Transverse colon (tissue), 4 donors: ENCODE measurements around the gene TRANK1. TPM values are rescaled to one million over a fixed set of nuclear protein-coding genes. Genes with fewer than 3 reads are reported as not detected.

Experiments used
- DNase-seq: peaks from one replicate; pipeline ENCODE4 v3.0.0-alpha.2; 2019
- H3K27ac ChIP-seq, 4 donors: fragments of 200-600 bp; sonication (generic); 2 replicates each; pipeline ENCODE4 v1.5.1; 2016 to 2018; ENCODE audit warnings: inconsistent platforms in 4 of 4
- H3K27me3 ChIP-seq: fragments of 200-600 bp; sonication (generic); 2 replicates; pipeline ENCODE4 v1.5.1; 2017; ENCODE audit warnings: inconsistent platforms
- H3K36me3 ChIP-seq, 4 donors: fragments of 200-600 bp; sonication (generic); 2 replicates each; pipeline ENCODE4 v1.5.1; 2017 to 2019; ENCODE audit warnings: inconsistent platforms in 4 of 4
- H3K4me1 ChIP-seq, 4 donors: fragments of 200-600 bp; sonication (generic); 2 replicates each; pipeline ENCODE4 v1.5.1; 2017 to 2020; ENCODE audit warnings: inconsistent platforms in 4 of 4
- H3K4me3 ChIP-seq, 4 donors: fragments of 200-600 bp; sonication (generic); 1 replicate in 1 of 4; 2 replicates in 3 of 4; pipeline versions ENCODE4 v1.5.1 to v1.6.1; 2017 to 2019; ENCODE audit warnings: inconsistent platforms in 4 of 4
- H3K9me3 ChIP-seq, 2 donors: fragments of 200-600 bp; sonication (generic); 2 replicates each; pipeline ENCODE4 v1.5.1; 2017 to 2019; ENCODE audit warnings: inconsistent platforms in 2 of 2
- CTCF ChIP-seq, 5 experiments: fragments of 200-600 bp in 3 of 5; fragments of 450-650 bp in 2 of 5; sonication (generic) in 3 of 5; IDR thresholded peaks; 1 replicate in 2 of 5; 2 replicates in 3 of 5; pipeline ENCODE4 v1.5.1; 2016 to 2017; ENCODE audit warnings: antibody characterized with exemption in 5 of 5, inconsistent platforms in 3 of 5, mild to moderate bottlenecking in 2 of 5, moderate library complexity in 1 of 5
- EP300 ChIP-seq: sonication (generic); formaldehyde crosslinking; IDR thresholded peaks from one replicate; pipeline ENCODE4 v1.6.1; 2017; ENCODE audit warnings: antibody characterized with exemption, low read depth
- POLR2A ChIP-seq: fragments of 450-650 bp; IDR thresholded peaks from one replicate; pipeline ENCODE4 v1.6.1; 2016; ENCODE audit warnings: antibody characterized with exemption, mild to moderate bottlenecking, moderate library complexity
- POLR2AphosphoS5 ChIP-seq, 3 donors: sonication (generic); formaldehyde crosslinking; IDR thresholded peaks; one replicate each; pipeline ENCODE4 v1.6.1; 2016; ENCODE audit warnings: antibody characterized with exemption in 3 of 3
- WGBS, 2 donors: methylation state at CpG; one replicate each; pipeline ENCODE4 v1.1.5; 2018; ENCODE audit warnings: low coverage in 1 of 2; 5-methylcytosine and 5-hydroxymethylcytosine counted together
- in situ Hi-C, 4 donors: fragments of 200-750 bp; cut with MboI; loops; one replicate each; pipeline versions ENCODE4 v1.15.0 to v1.15.1; 2017; ENCODE audit warnings: low sequenced_read_pairs in 3 of 4, low pct_ligation_motif_present in 1 of 4, low pct_unique_long_range_greater_than_20kb in 1 of 4
- intact Hi-C: fragments of 100-400 bp; cut with DNase I; formaldehyde crosslinking; loops from one replicate; pipeline ENCODE4 v1.15.1; 2023; ENCODE audit warnings: low total_unique reads
- total RNA-seq, 4 donors: library from RNA; depleted of rRNA; stranded (reverse); fragments of >200 nt; gene quantifications; one replicate each; pipeline ENCODE4 v1.1.0, GENCODE V29; 2016

The TRANK1 gene
- total RNA-seq, 4 donors from 2014 or later, result 91.5 to 179 (median 116) TPM

GRCh38 chr3:36803091-36803791, 141.6 kb downstream of the TRANK1 start:
- DNase-seq, result no peak
- in situ Hi-C loops (no loop called here), intact Hi-C loops (no loop called here)
- Histone ChIP-seq H3K36me3 (no peaks in the 10 kb centered on the region), H3K27ac (no peak overlapping the region), H3K4me3 (no peak overlapping the region), H3K27me3 (no peaks in the 10 kb centered on the region), H3K4me1 (no peaks in the 10 kb centered on the region), H3K9me3 (no peaks in the 10 kb centered on the region)
- no peak for TF ChIP-seq POLR2AphosphoS5 (IDR thresholded peaks at IDR 0.05)
- no peak for TF ChIP-seq CTCF (IDR thresholded peaks at IDR 0.05)
- TF ChIP-seq EP300, result no peak
- TF ChIP-seq POLR2A, result no peak
- WGBS, 2 donors, result 93 to 97% methylated on average over 3 to 5 of the region's 5 CpGs

- TF ChIP-seq POLR2AphosphoS5 (IDR thresholded peaks at IDR 0.05), result no peak
- TF ChIP-seq CTCF (IDR thresholded peaks at IDR 0.05), result no peak
- TF ChIP-seq POLR2A, result no peak
- 51 to 100% methylated on average over 1 to 3 of the region's 3 CpGs for WGBS, 2 donors
- Histone ChIP-seq H3K4me1 (no peaks in the 10 kb centered on the region), H3K36me3 (no peaks in the 10 kb centered on the region), H3K27me3 (no peaks in the 10 kb centered on the region), H3K9me3 (no peaks in the 10 kb centered on the region), H3K27ac (no peak overlapping the region), H3K4me3 (no peak overlapping the region)
- intact Hi-C loops, result no loop called here
- in situ Hi-C loops, result no loop called here
- no peak for DNase-seq
Observed at GRCh38 chr3:36800533-36801116, 144.2 kb downstream of the TRANK1 start.

- no peaks in the 10 kb centered on the region for H3K36me3 ChIP-seq
- H3K4me1 ChIP-seq, result no peaks in the 10 kb centered on the region
- no peak for TF ChIP-seq CTCF (IDR thresholded peaks at IDR 0.05)
- TF ChIP-seq POLR2AphosphoS5 (IDR thresholded peaks at IDR 0.05), result no peak
- TF ChIP-seq POLR2A, result no peak
- no peak for TF ChIP-seq EP300
- in situ Hi-C loops (no loop called here), intact Hi-C loops (no loop called here)
- no peaks in the 10 kb centered on the region for H3K27me3 ChIP-seq
- DNase-seq, result no peak
- no peak overlapping the region for H3K27ac ChIP-seq
- H3K9me3 ChIP-seq, result no peaks in the 10 kb centered on the region
- H3K4me3 ChIP-seq, result no peak overlapping the region
Observed at GRCh38 chr3:36796881-36797280, 148.0 kb downstream of the TRANK1 start.

DNA sequence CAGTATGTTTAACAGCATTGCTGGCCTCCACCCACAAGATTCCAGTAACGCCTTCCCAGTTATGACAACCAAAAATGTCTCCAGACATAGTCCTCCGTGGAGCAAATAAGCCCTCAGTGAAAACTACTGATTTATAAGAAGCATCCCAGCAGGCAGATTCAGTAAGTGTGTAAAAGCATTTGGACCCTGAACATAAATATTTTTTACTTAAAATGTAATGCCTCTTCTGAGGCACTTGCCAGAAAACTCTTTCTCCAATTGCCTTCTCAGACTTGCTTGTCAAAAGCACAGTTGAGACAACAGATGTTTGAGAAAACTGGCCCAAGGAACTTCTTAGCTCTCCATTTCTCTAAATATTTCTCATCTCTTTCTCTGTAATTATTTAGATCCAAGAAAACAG, 148.7 kb downstream of the TRANK1 start:
- no peaks in the 10 kb centered on the region for H3K4me1 ChIP-seq
- no peaks in the 10 kb centered on the region for H3K9me3 ChIP-seq
- no peak for TF ChIP-seq POLR2A
- no peak for TF ChIP-seq CTCF (IDR thresholded peaks at IDR 0.05)
- no peak for TF ChIP-seq EP300
- TF ChIP-seq POLR2AphosphoS5 (IDR thresholded peaks at IDR 0.05), result no peak
- in situ Hi-C loops, result no loop called here
- no peaks in the 10 kb centered on the region for H3K36me3 ChIP-seq
- no peaks in the 10 kb centered on the region for H3K27me3 ChIP-seq
- WGBS, 2 donors, result 37 to 64% methylated on average over 2 of the region's 2 CpGs
- no peak for DNase-seq
- H3K4me3 ChIP-seq, result no peak overlapping the region
- H3K27ac ChIP-seq, result no peak overlapping the region
- intact Hi-C loops, result no loop called here
